Aorta (tissue), 5 donors: ENCODE data around the gene VWA5B1. TPM values are rescaled to one million over a fixed set of nuclear protein-coding genes. Genes with fewer than 3 reads are reported as not detected.

Experiments
- ATAC-seq: fragments of 200-7000 bp; cut with Tn5 transposase; one replicate; pipeline ENCODE4 v1.9.1; 2022; ENCODE audit warnings: moderate library complexity; ENCODE audit not compliant: low FRiP score
- DNase-seq, 2 donors: peaks; one replicate each; pipeline ENCODE4 v3.0.0-alpha.2; 2020
- H3K27ac ChIP-seq, 2 donors: one replicate each; pipeline ENCODE4 v1.5.1; 2013; ENCODE audit warnings: low read length in 2 of 2, mild to moderate bottlenecking in 2 of 2, moderate library complexity in 2 of 2, control low read depth in 1 of 2, inconsistent platforms in 1 of 2, low read depth in 1 of 2
- H3K27me3 ChIP-seq, 2 donors: one replicate each; pipeline ENCODE4 v1.6.1; 2013; ENCODE audit warnings: control low read depth in 1 of 2, low read length in 1 of 2, mild to moderate bottlenecking in 1 of 2, moderate library complexity in 1 of 2; ENCODE audit not compliant: insufficient read depth in 2 of 2, control insufficient read depth in 1 of 2
- H3K36me3 ChIP-seq, 2 donors: one replicate each; pipeline ENCODE4 v1.6.1; 2013; ENCODE audit warnings: control low read depth in 1 of 2, low read length in 1 of 2, mild to moderate bottlenecking in 1 of 2; ENCODE audit not compliant: insufficient read depth in 2 of 2, control insufficient read depth in 1 of 2
- H3K4me1 ChIP-seq, 2 donors: one replicate each; pipeline ENCODE4 v1.6.1; 2013; ENCODE audit warnings: low read length in 2 of 2, control low read depth in 1 of 2, mild to moderate bottlenecking in 1 of 2, moderate library complexity in 1 of 2; ENCODE audit not compliant: insufficient read depth in 2 of 2, control insufficient read depth in 1 of 2
- H3K4me3 ChIP-seq, 2 donors: one replicate each; pipeline ENCODE4 v1.5.1; 2013; ENCODE audit warnings: low read length in 2 of 2, control low read depth in 1 of 2, mild to moderate bottlenecking in 1 of 2
- H3K9me3 ChIP-seq: one replicate; pipeline ENCODE4 v1.6.1; 2013; ENCODE audit warnings: mild to moderate bottlenecking, low read length; ENCODE audit not compliant: control insufficient read depth
- WGBS, 2 donors: extraction: QIAGEN DNeasy Blood & Tissue Kit; methylation state at CpG; one replicate each; pipeline ENCODE4 v1.1.7; 2013; 5-methylcytosine and 5-hydroxymethylcytosine counted together
- intact Hi-C, 2 donors: fragments of 100-400 bp; cut with DNase I; formaldehyde crosslinking; loops; one replicate each; pipeline versions ENCODE4 v1.14.2 to v1.15.0; 2022
- polyA plus RNA-seq, 2 donors: library from polyadenylated mRNA; stranded (reverse); fragments of 200-250 nt; gene quantifications; one replicate each; pipeline ENCODE4 v1.2.3, GENCODE V29; 2013
- total RNA-seq, 2 donors: library from RNA; stranded (reverse); fragmentation: NEBNext Ultra II Directional; extraction: Animal tissue kit (Norgen Biotek cat#: 25700); gene quantifications; one replicate each; pipeline ENCODE4 v1.2.1, GENCODE V29; 2021
- donor health status: healthy with polysubstance abuse.
- donor health status: Bipolar disorder and iron deficiency.
- donor health status: DM: no; HTN: no; CAD: no.
- donor health status: DM: no; HTN: no; CAD: no.
- donor health status: DM: yes; HTN: yes; CAD: no.

Gene VWA5B1
- total and polyA plus RNA-seq, 4 donors: not detected

GRCh38 chr1:20370698-20371097 is 80.0 kb downstream of the VWA5B1 start:
- ATAC-seq (no peak), DNase-seq (no peak)
- no peak overlapping the region for H3K4me3 ChIP-seq
- H3K4me1 ChIP-seq: no peaks in the 10 kb centered on the region
- no peaks in the 10 kb centered on the region for H3K27me3 ChIP-seq
- WGBS, 2 donors: 65 to 68% methylated on average over 8 of the region's 8 CpGs
- intact Hi-C loops: no loop called here
- no peaks in the 10 kb centered on the region for H3K9me3 ChIP-seq
- H3K36me3 ChIP-seq: no peaks in the 10 kb centered on the region
- no peak overlapping the region for H3K27ac ChIP-seq

- ATAC-seq (no peak), DNase-seq (no peak)
- Histone ChIP-seq H3K9me3 (no peaks in the 10 kb centered on the region), H3K4me1 (no peaks in the 10 kb centered on the region), H3K27ac (no peak overlapping the region), H3K36me3 (no peaks in the 10 kb centered on the region), H3K27me3 (no peaks in the 10 kb centered on the region), H3K4me3 (no peak overlapping the region)
- intact Hi-C loops: no loop called here
- 22 to 30% methylated on average over 6 of the region's 6 CpGs for WGBS, 2 donors
These were observed 80.7 kb downstream of the VWA5B1 start for GRCh38 chr1:20371411-20371810.

- no peaks in the 10 kb centered on the region for H3K36me3 ChIP-seq
- H3K4me1 ChIP-seq: no peaks in the 10 kb centered on the region
- WGBS, 2 donors: 32 to 65% methylated on average over 2 of the region's 2 CpGs
- peak in 1 of 2 donors; percentile 9 for DNase-seq
- H3K4me3 ChIP-seq: no peak overlapping the region
- no peaks in the 10 kb centered on the region for H3K9me3 ChIP-seq
- intact Hi-C loops: no loop called here
- no peak overlapping the region for H3K27ac ChIP-seq
- no peaks in the 10 kb centered on the region for H3K27me3 ChIP-seq
- no peak for ATAC-seq
These were observed 81.2 kb downstream of the VWA5B1 start for GRCh38 chr1:20371883-20372282.

DNA sequence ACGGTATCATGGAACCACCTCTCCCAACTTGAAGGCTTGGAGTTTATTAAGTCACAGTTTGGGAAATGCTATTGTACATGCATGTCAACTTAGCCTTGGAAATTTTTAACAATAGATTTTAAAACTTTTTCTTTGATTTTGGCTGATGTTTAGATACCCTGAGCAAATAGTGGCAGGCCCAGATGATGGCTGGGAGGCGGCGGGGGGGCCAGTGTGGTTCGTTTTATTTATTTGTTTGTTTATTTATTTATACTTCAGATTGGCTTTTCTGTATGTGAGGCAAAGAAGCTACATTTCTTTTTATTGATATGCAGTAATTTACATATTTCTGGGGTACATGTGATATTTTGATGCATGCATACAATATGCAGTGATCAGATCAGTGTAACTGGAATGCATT is 82.0 kb downstream of the VWA5B1 start:
- H3K36me3 ChIP-seq: no peaks in the 10 kb centered on the region
- intact Hi-C loops: no loop called here
- ATAC-seq: no peak

GRCh38 chr1:20373286-20373685 is 82.6 kb downstream of the VWA5B1 start:
- no peaks in the 10 kb centered on the region for H3K9me3 ChIP-seq
- no peak overlapping the region for H3K4me3 ChIP-seq
- WGBS, 2 donors: 32% methylated on average over 8 of the region's 8 CpGs
- DNase-seq: no peak
- H3K27ac ChIP-seq: no peak overlapping the region
- no peaks in the 10 kb centered on the region for H3K27me3 ChIP-seq
- ATAC-seq: no peak
- no peaks in the 10 kb centered on the region for H3K36me3 ChIP-seq
- H3K4me1 ChIP-seq: no peaks in the 10 kb centered on the region
- intact Hi-C loops: no loop called here

More for the DNA sequence above, 82.0 kb downstream of the VWA5B1 start:
- DNase-seq: peak in 1 of 2 donors; percentile 61
- Histone ChIP-seq H3K4me1 (no peaks in the 10 kb centered on the region), H3K27ac (no peak overlapping the region), H3K4me3 (no peak overlapping the region), H3K27me3 (no peaks in the 10 kb centered on the region), H3K9me3 (no peaks in the 10 kb centered on the region)
- WGBS, 2 donors: 39 to 66% methylated on average over 4 of the region's 4 CpGs

- no peak for ATAC-seq
- H3K27me3 ChIP-seq: no peaks in the 10 kb centered on the region
- WGBS, 2 donors: 59 to 77% methylated on average over 2 of the region's 2 CpGs
- H3K4me3 ChIP-seq: no peak overlapping the region
- H3K27ac ChIP-seq: no peak overlapping the region
- intact Hi-C loops: no loop called here
- H3K9me3 ChIP-seq: no peaks in the 10 kb centered on the region
- no peak for DNase-seq
- H3K4me1 ChIP-seq: no peaks in the 10 kb centered on the region
- no peaks in the 10 kb centered on the region for H3K36me3 ChIP-seq
These were observed 83.1 kb downstream of the VWA5B1 start for GRCh38 chr1:20373764-20374163.

DNA sequence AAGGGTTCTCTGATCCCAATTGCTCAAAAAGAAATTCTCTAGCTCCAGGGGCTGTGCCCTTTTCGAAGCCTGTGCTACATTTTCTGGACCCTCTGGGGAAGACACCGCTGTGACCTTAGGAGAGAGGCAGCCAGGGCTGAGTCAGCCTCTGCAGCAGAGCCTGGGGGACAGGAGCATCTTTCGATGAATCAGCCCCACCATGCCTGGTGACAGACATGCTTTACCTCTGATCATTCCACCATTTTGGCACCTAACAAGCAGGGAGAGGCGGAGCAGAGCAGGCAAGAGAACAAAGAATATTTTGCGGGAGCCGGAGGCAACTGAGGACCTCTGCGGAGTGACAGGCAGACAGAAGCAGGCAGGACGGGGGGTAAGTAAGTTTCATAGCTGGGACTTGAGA is 84.9 kb downstream of the VWA5B1 start:
- no peaks in the 10 kb centered on the region for H3K4me1 ChIP-seq
- ATAC-seq: no peak

DNA sequence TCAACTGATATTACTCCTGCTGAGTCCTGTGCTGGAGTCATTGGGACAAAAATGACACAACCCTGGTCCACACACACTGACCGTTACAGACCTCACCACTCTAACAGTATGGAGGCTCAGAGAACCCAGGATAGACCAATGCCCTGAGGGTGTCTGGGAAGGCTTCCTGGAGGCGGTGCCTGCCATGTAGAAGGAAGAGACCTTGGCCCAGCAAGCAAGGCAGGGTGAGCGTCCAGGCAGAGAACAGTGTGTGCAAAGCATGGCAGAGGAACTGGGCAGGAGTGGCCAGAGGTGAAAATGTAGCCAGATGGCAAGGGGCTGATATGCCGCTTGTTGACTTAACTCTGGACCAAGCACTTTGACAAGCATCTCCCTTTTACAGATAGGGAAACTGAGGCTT is 85.5 kb downstream of the VWA5B1 start:
- no peaks in the 10 kb centered on the region for H3K27me3 ChIP-seq

More for the DNA sequence above, 84.9 kb downstream of the VWA5B1 start:
- Histone ChIP-seq H3K4me3 (no peak overlapping the region), H3K36me3 (no peaks in the 10 kb centered on the region), H3K9me3 (no peaks in the 10 kb centered on the region), H3K27me3 (no peaks in the 10 kb centered on the region), H3K27ac (no peak overlapping the region)
- intact Hi-C loops: loop anchor here in 1 of 2 donors (5.0 kb wide), 1 partner anchor 117 kb away; no protein-coding TSS in a partner anchor
- DNase-seq: no peak
- 61 to 62% methylated on average over 8 of the region's 8 CpGs for WGBS, 2 donors

DNA sequence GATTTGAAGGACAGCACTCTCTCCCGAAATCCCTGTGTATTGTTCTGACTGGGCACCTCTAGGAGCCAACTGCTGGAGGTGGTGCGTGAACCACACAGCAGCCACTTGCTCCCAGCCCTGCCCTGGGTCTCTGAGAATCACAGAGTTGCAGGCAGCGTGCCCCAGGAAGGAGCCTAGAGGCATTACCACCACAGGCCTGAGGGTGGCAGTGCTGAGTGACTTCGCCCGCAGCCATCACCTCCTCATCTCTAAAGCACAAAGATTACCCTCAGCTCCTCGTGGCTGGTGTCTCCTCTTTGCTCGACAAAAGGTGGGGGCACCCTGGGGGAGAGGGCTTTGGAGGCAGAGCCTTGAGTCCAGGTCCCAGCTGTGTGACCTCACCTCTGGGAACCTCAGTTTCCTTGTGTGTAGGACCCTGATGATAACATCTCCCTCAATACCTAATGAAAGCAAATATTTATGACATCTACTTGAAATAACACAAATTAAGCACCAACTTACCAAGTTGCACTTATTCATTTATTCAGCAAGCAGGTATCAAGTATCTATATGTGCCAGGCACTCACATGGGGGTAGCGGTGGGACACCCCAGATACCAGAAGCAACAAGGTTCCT is 86.3 kb downstream of the VWA5B1 start:
- intact Hi-C loops: loop anchor here (1.0 to 5.0 kb wide), 2 partner anchors 115 to 116 kb away; no protein-coding TSS in a partner anchor
- no peaks in the 10 kb centered on the region for H3K4me1 ChIP-seq
- DNase-seq: no peak
- ATAC-seq: no peak
- H3K9me3 ChIP-seq: no peaks in the 10 kb centered on the region
- H3K36me3 ChIP-seq: no peaks in the 10 kb centered on the region
- no peaks in the 10 kb centered on the region for H3K27me3 ChIP-seq
- 14% methylated on average over 8 of the region's 8 CpGs for WGBS, 2 donors
- no peak overlapping the region for H3K27ac ChIP-seq
- no peak overlapping the region for H3K4me3 ChIP-seq

More for the DNA sequence above, 85.5 kb downstream of the VWA5B1 start:
- ATAC-seq: no peak
- WGBS, 2 donors: 68 to 75% methylated on average over 4 of the region's 4 CpGs
- no peak for DNase-seq
- Histone ChIP-seq H3K27ac (no peak overlapping the region), H3K4me1 (no peaks in the 10 kb centered on the region), H3K36me3 (no peaks in the 10 kb centered on the region), H3K9me3 (no peaks in the 10 kb centered on the region), H3K4me3 (no peak overlapping the region)
- intact Hi-C loops: loop anchor here in 1 of 2 donors (5.0 kb wide), 1 partner anchor 116 kb away; no protein-coding TSS in a partner anchor
